Raji (cell line): Measurements from ENCODE around the gene MEGF11.

ENCODE experiments used
- POLR2A ChIP-seq: IDR thresholded peaks from 2 replicates; pipeline ENCODE4 v1.6.1; 2011; ENCODE audit warnings: low read depth, low read length, control low read depth; ENCODE audit not compliant: insufficient read depth

The MEGF11 gene

GRCh38 chr15:66099950-66100671 lies 153.4 kb downstream of the MEGF11 start:
- no peak for TF ChIP-seq POLR2A

DNA sequence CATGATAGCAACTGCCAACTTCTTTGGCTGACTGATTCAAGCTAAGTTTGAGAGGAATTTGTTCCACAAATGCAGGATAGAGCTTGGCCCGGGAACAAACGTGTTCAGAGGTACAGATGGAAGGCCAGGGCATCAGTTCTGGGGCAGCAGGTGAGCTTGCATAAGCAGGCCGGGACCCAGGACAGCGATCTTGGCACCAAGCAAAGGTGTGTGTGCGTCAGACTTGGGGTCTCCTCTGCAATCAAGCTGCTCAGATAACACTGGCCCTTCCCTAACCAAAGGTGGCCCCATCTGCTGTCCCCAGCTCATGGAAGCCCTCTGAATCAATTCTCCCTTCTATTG lies 155.6 kb downstream of the MEGF11 start:
- TF ChIP-seq POLR2A, result no peak

GRCh38 chr15:66097151-66098021 lies 156.2 kb downstream of the MEGF11 start:
- no peak for TF ChIP-seq POLR2A

DNA sequence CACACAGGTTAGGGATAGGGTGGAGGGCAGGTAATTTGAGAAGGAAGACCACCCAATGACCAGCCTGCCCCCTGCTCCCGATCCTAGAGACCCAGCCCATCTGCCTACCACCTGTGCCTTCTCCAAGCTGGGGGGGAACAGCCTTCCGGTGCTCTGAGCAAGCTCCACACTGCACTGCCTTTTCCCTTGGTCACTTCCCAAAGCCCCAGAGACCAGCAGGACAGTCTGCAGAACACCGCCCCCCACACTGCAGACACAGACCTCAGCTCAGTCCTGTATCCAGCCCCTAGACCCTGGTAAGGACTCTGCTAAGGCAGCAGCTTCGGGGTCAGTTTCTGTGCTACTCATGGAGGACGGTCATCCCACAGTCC lies 156.9 kb downstream of the MEGF11 start:
- no peak for TF ChIP-seq POLR2A

DNA sequence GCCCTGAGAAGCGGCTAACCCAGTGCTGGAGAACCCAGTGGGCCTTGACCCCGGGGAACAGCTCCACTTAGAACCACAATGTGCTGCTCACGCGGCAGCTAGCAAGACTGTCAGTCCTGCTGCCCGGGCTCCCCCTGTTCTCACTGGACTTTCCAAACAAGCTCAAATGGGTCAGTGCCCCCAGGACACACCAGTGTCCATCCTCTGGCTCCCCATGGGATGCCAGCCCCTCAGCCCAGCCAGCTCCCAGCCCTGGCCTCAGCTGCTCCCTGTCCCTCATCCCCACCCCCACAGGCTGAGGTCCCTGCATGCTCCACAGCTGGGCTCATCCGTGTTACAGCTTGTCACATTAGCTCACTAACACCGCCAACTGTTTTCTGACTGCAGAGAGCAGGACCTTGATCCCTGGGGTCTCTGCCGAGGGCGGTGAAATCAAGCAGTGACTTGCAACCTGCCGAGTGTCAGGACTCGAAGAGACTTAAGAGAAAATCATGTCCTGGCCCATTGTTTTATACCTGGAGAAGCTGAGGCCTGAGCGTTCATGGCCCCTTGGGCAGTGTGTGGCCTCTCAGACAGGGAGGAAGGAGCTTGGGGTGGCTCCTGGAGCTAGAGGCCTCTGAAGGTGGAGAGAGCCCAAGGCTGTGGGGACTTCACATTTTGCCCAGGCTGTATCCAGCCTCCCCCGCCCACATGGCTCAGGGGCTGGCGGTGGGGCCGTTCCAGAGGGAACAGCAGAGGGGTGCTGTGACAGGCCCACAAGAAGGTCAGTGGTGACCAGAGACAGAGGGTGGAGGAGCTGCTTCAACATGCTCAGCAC lies 157.5 kb downstream of the MEGF11 start:
- TF ChIP-seq POLR2A, result no peak

DNA sequence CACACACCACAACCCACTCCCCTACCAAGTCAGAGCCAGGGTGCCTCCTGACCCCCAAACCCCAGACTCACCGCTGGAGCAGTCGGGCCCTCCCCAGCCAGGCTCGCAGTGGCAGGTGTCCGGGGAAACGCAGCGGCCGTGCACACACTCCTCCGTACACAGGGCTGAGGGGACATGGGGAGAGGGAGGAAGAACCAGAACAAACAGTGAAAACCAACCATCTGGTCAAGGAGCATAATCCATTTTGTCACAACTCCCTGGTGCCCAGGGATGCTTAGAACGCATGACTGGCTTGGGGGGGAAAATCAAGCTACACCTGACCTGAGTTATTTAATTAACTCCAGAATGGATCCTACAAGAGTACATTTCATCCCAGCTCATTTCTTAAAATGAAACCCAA lies 159.2 kb downstream of the MEGF11 start:
- TF ChIP-seq POLR2A, result no peak

- TF ChIP-seq POLR2A, result no peak
Observed at GRCh38 chr15:66092053-66093016, 161.2 kb downstream of the MEGF11 start.

DNA sequence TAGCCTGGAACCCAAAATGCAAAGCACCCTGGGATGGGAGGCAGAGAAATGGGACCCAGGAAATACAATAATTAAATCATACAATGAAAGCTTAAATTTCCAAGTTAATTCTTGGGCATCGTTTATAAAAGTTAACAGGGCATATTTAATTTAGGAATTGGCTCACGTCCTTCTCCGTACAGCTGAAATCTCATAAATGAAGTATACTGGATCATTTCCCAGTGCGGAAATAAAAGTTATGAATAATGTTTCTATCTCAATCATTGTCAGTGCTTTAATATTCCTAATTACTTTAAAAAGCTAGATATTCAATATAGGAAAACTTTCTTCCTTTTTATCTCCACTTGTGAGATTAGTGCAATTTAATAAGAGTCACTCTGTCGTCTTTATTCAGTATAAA lies 164.0 kb downstream of the MEGF11 start:
- no peak for TF ChIP-seq POLR2A

- TF ChIP-seq POLR2A, result no peak
Observed at GRCh38 chr15:66089049-66089448, 164.5 kb downstream of the MEGF11 start.

DNA sequence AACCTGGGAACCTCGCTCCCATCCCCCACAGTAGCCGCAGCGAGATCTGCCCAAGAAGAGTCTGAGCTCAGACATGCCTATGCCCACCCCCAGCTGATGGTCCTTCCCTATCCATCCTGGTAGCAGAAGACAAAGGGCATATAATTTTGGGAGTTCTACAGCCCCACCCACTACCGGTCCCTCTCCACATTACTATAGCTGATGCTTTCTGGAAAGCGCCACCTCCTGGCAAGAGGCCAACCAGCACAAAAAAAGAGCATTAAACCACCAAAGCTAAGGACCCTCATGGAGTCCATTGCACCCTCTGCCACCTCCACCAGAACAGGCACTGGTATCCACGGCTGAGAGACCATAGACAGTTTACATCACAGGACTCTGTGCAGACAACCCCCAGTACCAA lies 168.4 kb downstream of the MEGF11 start:
- no peak for TF ChIP-seq POLR2A

- no peak for TF ChIP-seq POLR2A
Observed at GRCh38 chr15:66084704-66085103, 168.8 kb downstream of the MEGF11 start.

GRCh38 chr15:66080717-66081398 lies 172.7 kb downstream of the MEGF11 start:
- TF ChIP-seq POLR2A, result no peak

- TF ChIP-seq POLR2A, result no peak
Observed at GRCh38 chr15:66078929-66079275, 174.6 kb downstream of the MEGF11 start.
